SK-N-SH (cell line): ENCODE results near the gene POFUT2.

ENCODE experiments used
- CHD2 ChIP-seq: fragments of 150-350 bp; IDR thresholded peaks from 2 replicates; pipeline ENCODE4 v1.6.1; 2018; ENCODE audit warnings: low read length; ENCODE audit not compliant: partially characterized antibody
- CTCF ChIP-seq: fragments of 200-600 bp; sonication (generic); IDR thresholded peaks from 2 replicates; pipeline ENCODE4 v1.6.1; 2017; ENCODE audit warnings: antibody characterized with exemption, mild to moderate bottlenecking, moderate library complexity
- EZH2phosphoT487 ChIP-seq: fragments of 200-600 bp; sonication (generic); IDR thresholded peaks from 2 replicates; pipeline ENCODE4 v1.6.1; 2017; ENCODE audit warnings: low read depth, mixed run types, mild to moderate bottlenecking, antibody characterized with exemption, moderate library complexity, borderline replicate concordance
- FOXM1 ChIP-seq: IDR thresholded peaks from 2 replicates; pipeline ENCODE4 v1.4.0; 2012; ENCODE audit warnings: low read depth, mild to moderate bottlenecking
- GATA2 ChIP-seq: sonication (generic); formaldehyde crosslinking; IDR thresholded peaks from 2 replicates; pipeline ENCODE4 v1.5.0; 2020; ENCODE audit warnings: mild to moderate bottlenecking, missing genetic modification reagents
- MXI1 ChIP-seq: IDR thresholded peaks from 2 replicates; pipeline ENCODE4 v1.6.1; 2012; ENCODE audit warnings: mild to moderate bottlenecking, low read depth, low read length, improper control_type of control experiment
- REST ChIP-seq: IDR thresholded peaks from 2 replicates; pipeline ENCODE4 v1.6.1; 2012; ENCODE audit warnings: mild to moderate bottlenecking, low read depth, low read length, moderate library complexity
- USF1 ChIP-seq: IDR thresholded peaks from 2 replicates; pipeline ENCODE4 v1.4.0; 2012; ENCODE audit warnings: low read depth, borderline replicate concordance
- USF2 ChIP-seq: fragments of 150-350 bp; IDR thresholded peaks from 2 replicates; pipeline ENCODE4 v1.6.1; 2017; ENCODE audit warnings: antibody characterized with exemption, low read length, low read depth, borderline replicate concordance

GRCh38 chr21:45327441-45328197 is 39.9 kb upstream of the POFUT2 start:
- TF ChIP-seq EZH2phosphoT487, result no peak
- no peak for TF ChIP-seq MXI1
- TF ChIP-seq CTCF, result no peak
- TF ChIP-seq GATA2 (CRISPR knock-in tag), result no peak
- TF ChIP-seq CHD2, result no peak
- no peak for TF ChIP-seq FOXM1
- TF ChIP-seq USF2, result no peak
- TF ChIP-seq USF1, result no peak
- TF ChIP-seq REST, result no peak
